Measurements from ENCODE around the gene RGS9BP.
"Not testable (repeated sequence)": the region's sequence is repeated elsewhere in the genome, so short reads cannot be mapped to it uniquely, and the experiment has no call there.

Gene RGS9BP

GRCh38 chr19:32700129-32700528 lies 24.5 kb downstream of the RGS9BP start:
- not testable (repeated sequence) for DNase-seq

- DNase-seq = no peak
Measured at GRCh38 chr19:32702010-32702409, 26.4 kb downstream of the RGS9BP start.

GRCh38 chr19:32704006-32704405 lies 28.4 kb downstream of the RGS9BP start:
- not testable (repeated sequence) for DNase-seq

- no peak for DNase-seq
Measured at GRCh38 chr19:32708457-32708856, 32.8 kb downstream of the RGS9BP start.

- no peak for DNase-seq
Measured at GRCh38 chr19:32709032-32709431, 33.4 kb downstream of the RGS9BP start.

- DNase-seq = no peak
Measured at GRCh38 chr19:32711747-32712146, 36.1 kb downstream of the RGS9BP start.

- not testable (repeated sequence) for DNase-seq
Measured at GRCh38 chr19:32716203-32716602, 40.6 kb downstream of the RGS9BP start.

GRCh38 chr19:32717496-32717895 lies 41.8 kb downstream of the RGS9BP start:
- no peak for DNase-seq

GRCh38 chr19:32718286-32718685 lies 42.6 kb downstream of the RGS9BP start:
- no peak for DNase-seq

- no peak for DNase-seq
Measured at GRCh38 chr19:32719611-32720059, 44.0 kb downstream of the RGS9BP start, which contains the start of gene TDRD12. Gene TDRD12 (plus strand): TSS chr19:32719767. CDS start chr19:32720073, 306 bp downstream.

- DNase-seq = no peak
Measured at GRCh38 chr19:32720216-32720935, 44.7 kb downstream of the RGS9BP start.

- no peak for DNase-seq
Measured at GRCh38 chr19:32720936-32721250, 45.2 kb downstream of the RGS9BP start.
